ENCODE measurements around the gene GAGE12H. TPM values are rescaled to one million over a fixed set of nuclear protein-coding genes. Genes with fewer than 3 reads are reported as not detected.

The GAGE12H gene
- total RNA-seq, 1 experiment from 2014 or later, result not detected

Other genes with a start within 250 kb of the GAGE12H start
- gene GAGE13, start 248.4 kb upstream of the GAGE12H start, total RNA-seq (2021; ENCODE audit: unreplicated experiment), result not detected
- not detected for gene GAGE12C, start 47.8 kb upstream of the GAGE12H start, total RNA-seq (2021; ENCODE audit: unreplicated experiment)
- gene GAGE12D, start 38.2 kb upstream of the GAGE12H start, total RNA-seq (2021; ENCODE audit: unreplicated experiment), result not detected
- not detected for gene GAGE12E, start 28.7 kb upstream of the GAGE12H start, total RNA-seq (2021; ENCODE audit: unreplicated experiment)
- not detected for gene GAGE12F, start 19.1 kb upstream of the GAGE12H start, total RNA-seq (2021; ENCODE audit: unreplicated experiment)
- gene GAGE12G, start 9.5 kb upstream of the GAGE12H start, total RNA-seq (2021; ENCODE audit: unreplicated experiment), result not detected
- 0.52 TPM for gene GAGE2A, start 9.5 kb downstream of the GAGE12H start, total RNA-seq (2021; ENCODE audit: unreplicated experiment)
- gene GAGE1, start 19.1 kb downstream of the GAGE12H start, total RNA-seq (2021; ENCODE audit: unreplicated experiment), result 0.17 TPM
- gene PAGE1, start 116.0 kb downstream of the GAGE12H start, total RNA-seq (2021; ENCODE audit: unreplicated experiment), result not detected
- gene PAGE4, start 249.4 kb downstream of the GAGE12H start, total RNA-seq (2021; ENCODE audit: unreplicated experiment), result not detected

Data from HCT116 (cell line).